ENCODE measurements around the gene PAF1. TPM values are rescaled to one million over a fixed set of nuclear protein-coding genes. Genes with fewer than 3 reads are reported as not detected.
"Not testable (repeated sequence)": the region's sequence is repeated elsewhere in the genome, so short reads cannot be mapped to it uniquely, and the experiment has no call there.

Gene PAF1
- total RNA-seq, 1 donor from 2014 or later: 29.2 TPM

GRCh38 chr19:39351537-39352064 is 39.3 kb downstream of the PAF1 start:
- DNase-seq: no peak

- no peak for DNase-seq
These were observed 40.8 kb downstream of the PAF1 start for GRCh38 chr19:39350156-39350555.

- DNase-seq: no peak
These were observed 41.6 kb downstream of the PAF1 start for GRCh38 chr19:39349326-39349725.

- no peak for DNase-seq
These were observed 43.4 kb downstream of the PAF1 start for GRCh38 chr19:39347332-39348164.

GRCh38 chr19:39345956-39346355 is 45.0 kb downstream of the PAF1 start:
- DNase-seq: no peak

- DNase-seq: no peak
These were observed 48.1 kb downstream of the PAF1 start for GRCh38 chr19:39342647-39343305.

GRCh38 chr19:39341719-39342604 is 48.9 kb downstream of the PAF1 start, which contains the start of gene SAMD4B:
Gene SAMD4B (plus strand): TSS chr19:39342421. CDS start chr19:39356894, 14,473 bp downstream.
- DNase-seq: peak; percentile 98

GRCh38 chr19:39341129-39341718 is 49.7 kb downstream of the PAF1 start:
- DNase-seq: peak; percentile 48

- not testable (repeated sequence) for DNase-seq
These were observed 50.8 kb downstream of the PAF1 start for GRCh38 chr19:39340156-39340555.

- no peak for DNase-seq
These were observed 51.2 kb downstream of the PAF1 start for GRCh38 chr19:39339674-39340073.

GRCh38 chr19:39336483-39336882 is 54.4 kb downstream of the PAF1 start:
- no peak for DNase-seq

Small RNAs within 50 kb of the gene (small RNA-seq; reads per million reads assigned to genes)
- gene AC011445.2 (not detected), gene MIR4530 (not detected), gene RN7SL566P (not detected)

Other genes starting within 250 kb of the PAF1 start
- not detected for gene NCCRP1, start 194.1 kb downstream of the PAF1 start, total RNA-seq
- gene SYCN, start 186.8 kb downstream of the PAF1 start, total RNA-seq: not detected
- gene IFNL3, start 146.1 kb downstream of the PAF1 start, total RNA-seq: not detected
- not detected for gene IFNL4, start 142.2 kb downstream of the PAF1 start, total RNA-seq
- not detected for gene IFNL2, start 122.7 kb downstream of the PAF1 start, total RNA-seq
- not detected for gene IFNL1, start 94.7 kb downstream of the PAF1 start, total RNA-seq
- gene LRFN1, start 70.2 kb downstream of the PAF1 start, total RNA-seq: 6.9 TPM
- 5.3 TPM for gene GMFG, start 55.1 kb downstream of the PAF1 start, total RNA-seq
- gene SAMD4B, start 48.7 kb downstream of the PAF1 start, total RNA-seq: 18.7 TPM
- gene MED29, start 272 bp upstream of the PAF1 start, total RNA-seq: 17.2 TPM
- 1.2 TPM for gene ZFP36, start 15.7 kb upstream of the PAF1 start, total RNA-seq
- gene PLEKHG2, start 21.6 kb upstream of the PAF1 start, total RNA-seq: 27.3 TPM
- 77.0 TPM for gene RPS16, start 44.8 kb upstream of the PAF1 start, total RNA-seq
- gene SUPT5H, start 54.5 kb upstream of the PAF1 start, total RNA-seq: 47.9 TPM
- 39.6 TPM for gene TIMM50, start 89.7 kb upstream of the PAF1 start, total RNA-seq
- 15.8 TPM for gene DLL3, start 107.8 kb upstream of the PAF1 start, total RNA-seq
- gene SELENOV, start 124.0 kb upstream of the PAF1 start, total RNA-seq: not detected
- gene EID2B, start 141.7 kb upstream of the PAF1 start, total RNA-seq: 18.9 TPM
- gene EID2, start 149.1 kb upstream of the PAF1 start, total RNA-seq: 26.4 TPM
- gene LGALS13, start 211.4 kb upstream of the PAF1 start, total RNA-seq: not detected